NCI-H1930 (cell line): Measurements from ENCODE around the gene OR8I2.
"Not testable (repeated sequence)": the region's sequence is repeated elsewhere in the genome, so short reads cannot be mapped to it uniquely, and the experiment has no call there.

ENCODE experiments used
- DNase-seq, 2 experiments: peaks; one replicate each; lab custom pipeline; 2025; lab: John Stamatoyannopoulos, UW

Gene OR8I2

GRCh38 chr11:56093008-56093407 is at the start of gene OR8I2:
TSS of gene OR8I2 (plus strand) at chr11:56093308. CDS start at chr11:56093308, 0 bp downstream.
- DNase-seq: no peak

GRCh38 chr11:56045538-56045937 is 47.6 kb upstream of the OR8I2 start:
- no peak for DNase-seq

GRCh38 chr11:56048480-56048879 is 44.6 kb upstream of the OR8I2 start:
- DNase-seq: no peak

GRCh38 chr11:56049487-56049886 is 43.6 kb upstream of the OR8I2 start:
- no peak for DNase-seq

- not testable (repeated sequence) for DNase-seq
These were observed 36.7 kb upstream of the OR8I2 start for GRCh38 chr11:56056366-56056765.

GRCh38 chr11:56057661-56058237 is 35.4 kb upstream of the OR8I2 start:
- DNase-seq: not testable (repeated sequence)

- DNase-seq: not testable (repeated sequence)
These were observed 34.8 kb upstream of the OR8I2 start for GRCh38 chr11:56058260-56058780.

- DNase-seq: no peak
These were observed 26.1 kb upstream of the OR8I2 start for GRCh38 chr11:56066980-56067379.

- no peak for DNase-seq
These were observed 3.4 kb upstream of the OR8I2 start for GRCh38 chr11:56089697-56090096.

GRCh38 chr11:56103210-56103737 is 10.2 kb downstream of the OR8I2 start, which contains the start of gene OR8H2:
TSS of gene OR8H2 (plus strand) at chr11:56103687. CDS start at chr11:56105043, 1,356 bp downstream.
- no peak for DNase-seq

GRCh38 chr11:56122073-56122472 is 29.0 kb downstream of the OR8I2 start, which contains the start of gene OR8H3:
TSS of gene OR8H3 (plus strand) at chr11:56122373. CDS start at chr11:56122373, 0 bp downstream.
- DNase-seq: no peak

GRCh38 chr11:56140151-56140661 is 47.1 kb downstream of the OR8I2 start, which contains the start of gene OR8J3:
TSS of gene OR8J3 (minus strand) at chr11:56140201. CDS start at chr11:56137718, 2,483 bp downstream.
- no peak for DNase-seq

GRCh38 chr11:56143681-56144080 is 50.6 kb downstream of the OR8I2 start:
- DNase-seq: not testable (repeated sequence)
